Fibroblast of skin of left quadriceps (primary cell): ENCODE results near the gene IREB2.

Source experiments
- DNase-seq, 2 experiments: peaks; one replicate each; pipeline ENCODE4 v3.0.0-alpha.2; 2013; ENCODE audit warnings: low read depth in 2 of 2

The IREB2 gene

GRCh38 chr15:78407608-78408354 is 30.2 kb upstream of the IREB2 start:
- DNase-seq: no peak

- DNase-seq: no peak
These were observed 29.7 kb upstream of the IREB2 start for GRCh38 chr15:78408355-78408640.

GRCh38 chr15:78408961-78409360 is 29.1 kb upstream of the IREB2 start:
- no peak for DNase-seq

GRCh38 chr15:78411061-78411460 is 27.0 kb upstream of the IREB2 start:
- no peak for DNase-seq

GRCh38 chr15:78414621-78415250 is 23.3 kb upstream of the IREB2 start:
- DNase-seq: no peak

GRCh38 chr15:78415284-78415683 is 22.7 kb upstream of the IREB2 start:
- DNase-seq: no peak

- DNase-seq: no peak
These were observed 20.0 kb upstream of the IREB2 start for GRCh38 chr15:78417754-78418630.

GRCh38 chr15:78418686-78419085 is 19.3 kb upstream of the IREB2 start:
- DNase-seq: no peak

GRCh38 chr15:78419367-78419766 is 18.6 kb upstream of the IREB2 start:
- DNase-seq: no peak

GRCh38 chr15:78420220-78420619 is 17.8 kb upstream of the IREB2 start:
- no peak for DNase-seq

- no peak for DNase-seq
These were observed 17.2 kb upstream of the IREB2 start for GRCh38 chr15:78420766-78421165.

- no peak for DNase-seq
These were observed 16.6 kb upstream of the IREB2 start for GRCh38 chr15:78421238-78421965.

GRCh38 chr15:78422571-78423340 is 15.3 kb upstream of the IREB2 start:
- no peak for DNase-seq

GRCh38 chr15:78424673-78425072 is 13.3 kb upstream of the IREB2 start:
- no peak for DNase-seq

- no peak for DNase-seq
These were observed 12.4 kb upstream of the IREB2 start for GRCh38 chr15:78425643-78426042.

- DNase-seq: no peak
These were observed 11.7 kb upstream of the IREB2 start for GRCh38 chr15:78426300-78426699.

- DNase-seq: no peak
These were observed 10.1 kb upstream of the IREB2 start for GRCh38 chr15:78427953-78428352.

- DNase-seq: no peak
These were observed 8.5 kb upstream of the IREB2 start for GRCh38 chr15:78429477-78429876.

GRCh38 chr15:78431955-78432354 is 6.1 kb upstream of the IREB2 start:
- DNase-seq: no peak

- no peak for DNase-seq
These were observed 5.4 kb upstream of the IREB2 start for GRCh38 chr15:78432664-78433063.

GRCh38 chr15:78434134-78434533 is 3.9 kb upstream of the IREB2 start:
- DNase-seq: no peak
